Endothelial cell of umbilical vein (primary cell): ENCODE results near the gene ITGA1. TPM values are rescaled to one million over a fixed set of nuclear protein-coding genes. Genes with fewer than 3 reads are reported as not detected.
"Not testable (repeated sequence)": the region's sequence is repeated elsewhere in the genome, so short reads cannot be mapped to it uniquely, and the experiment has no call there.

Experiments
- BruUV-seq: library from RNA; stranded (reverse); fragments of 400-500 nt; replicated peaks from 2 replicates; lab custom pipeline; 2021; lab: Mats Ljungman, UMichigan
- CTCF ChIA-PET: fragments of 300-600, 350-600 bp; sonication (Branson Sonifier 250); formaldehyde crosslinking; loops from one replicate; lab custom pipeline; 2021; ENCODE audit warnings: antibody characterized with exemption, inconsistent platforms; lab: Charles Lee
- POLR2A ChIA-PET: fragments of 300-600, 350-600 bp; sonication (Branson Sonifier 250); formaldehyde crosslinking; loops from one replicate; lab custom pipeline; 2021; ENCODE audit warnings: antibody characterized with exemption, inconsistent platforms; lab: Charles Lee
- DNase-seq: peaks from one replicate; pipeline ENCODE4 v3.0.0-alpha.2; 2011; ENCODE audit warnings: low read depth, low spot score
- FAIRE-seq: peaks from 2 replicates; lab custom pipeline; 2011; peaks lifted over from hg19 to GRCh38; lab: Jason Lieb, UNC
- H2AFZ ChIP-seq: 2 replicates; pipeline ENCODE4 v1.6.0; 2012; ENCODE audit warnings: low read depth, low read length, control low read depth, inconsistent platforms
- H3K27ac ChIP-seq: 2 replicates; pipeline ENCODE4 v1.5.1; 2011; ENCODE audit warnings: low read depth, mild to moderate bottlenecking, control low read depth, low read length, moderate library complexity; ENCODE audit not compliant: insufficient read depth
- H3K27me3 ChIP-seq, 2 experiments: 2 replicates each; pipeline versions ENCODE4 v1.6.0 to v1.6.1; 2011; ENCODE audit warnings: low read length in 2 of 2, mixed read lengths in 1 of 2; ENCODE audit not compliant: control insufficient read depth in 2 of 2, insufficient read depth in 2 of 2
- H3K36me3 ChIP-seq, 2 experiments: 2 replicates in 1 of 2; 3 replicates in 1 of 2; pipeline ENCODE4 v1.5.1; 2011; ENCODE audit warnings: low read length in 2 of 2, mild to moderate bottlenecking in 1 of 2, moderate library complexity in 1 of 2; ENCODE audit not compliant: control insufficient read depth in 2 of 2, insufficient read depth in 2 of 2; ENCODE audit errors: extremely low read depth in 1 of 2
- H3K4me1 ChIP-seq: 3 replicates; pipeline ENCODE4 v1.5.1; 2011; ENCODE audit warnings: mild to moderate bottlenecking, low read length; ENCODE audit not compliant: control insufficient read depth, insufficient read depth; ENCODE audit errors: extremely low read depth
- H3K4me2 ChIP-seq: 2 replicates; pipeline ENCODE4 v1.6.1; 2011; ENCODE audit warnings: low read length, control low read depth, mixed read lengths; ENCODE audit not compliant: insufficient read depth
- H3K4me3 ChIP-seq, 3 experiments: fragments of 200-600 bp in 1 of 3; sonication (generic), shearing (Covaris generic) in 1 of 3; replicated peaks in 1 of 3; 2 replicates each; pipeline ENCODE4 v1.5.1; 2011 to 2016; ENCODE audit warnings: control low read depth in 3 of 3, low read length in 3 of 3, mild to moderate bottlenecking in 2 of 3, inconsistent platforms in 1 of 3, low read depth in 1 of 3, moderate library complexity in 1 of 3; ENCODE audit not compliant: insufficient read depth in 1 of 3
- H3K79me2 ChIP-seq: 2 replicates; pipeline ENCODE4 v1.6.0; 2012; ENCODE audit warnings: low read length, inconsistent platforms; ENCODE audit not compliant: control insufficient read depth, insufficient read depth
- H3K9ac ChIP-seq: replicated peaks from 2 replicates; pipeline ENCODE3; 2011; ENCODE audit warnings: low read length, control low read depth; ENCODE audit not compliant: insufficient read depth; ENCODE audit errors: extremely low read depth
- H3K9me1 ChIP-seq: replicated peaks from 3 replicates; pipeline ENCODE4 v1.6.0; 2011; ENCODE audit warnings: mild to moderate bottlenecking, low read length; ENCODE audit not compliant: control insufficient read depth, insufficient read depth; ENCODE audit errors: extremely low read depth
- H3K9me3 ChIP-seq: replicated peaks from 2 replicates; pipeline ENCODE4 v1.5.1; 2012; ENCODE audit warnings: low read length, inconsistent platforms; ENCODE audit not compliant: control insufficient read depth, insufficient read depth
- H4K20me1 ChIP-seq: replicated peaks from 2 replicates; pipeline ENCODE3; 2011; ENCODE audit warnings: mild to moderate bottlenecking, low read length; ENCODE audit not compliant: control insufficient read depth, insufficient read depth; ENCODE audit errors: extremely low read depth
- EZH2 ChIP-seq: IDR thresholded peaks from 2 replicates; pipeline ENCODE4 v1.6.1; 2012; ENCODE audit warnings: borderline replicate concordance, low read depth, mild to moderate bottlenecking, moderate library complexity, low read length, inconsistent platforms; ENCODE audit not compliant: severe bottlenecking
- FOS ChIP-seq: IDR thresholded peaks from 2 replicates; pipeline ENCODE4 v1.6.1; 2011; ENCODE audit warnings: mild to moderate bottlenecking, low read length, moderate library complexity, borderline replicate concordance; ENCODE audit not compliant: insufficient read depth
- GATA2 ChIP-seq: IDR thresholded peaks from 2 replicates; pipeline ENCODE4 v1.7.0; 2011; ENCODE audit warnings: low read depth, mild to moderate bottlenecking, moderate library complexity, mixed read lengths, low read length; ENCODE audit not compliant: insufficient read length, insufficient read depth
- JUN ChIP-seq: IDR thresholded peaks from 2 replicates; pipeline ENCODE4 v1.6.1; 2011; ENCODE audit warnings: borderline replicate concordance, low read depth; ENCODE audit not compliant: insufficient read length, insufficient read depth
- MAX ChIP-seq: IDR thresholded peaks from 2 replicates; pipeline ENCODE4 v1.6.1; 2011; ENCODE audit not compliant: insufficient read depth, insufficient read length
- MYC ChIP-seq: IDR thresholded peaks from one replicate; pipeline ENCODE4 v1.6.1; 2011; ENCODE audit warnings: mild to moderate bottlenecking, low read depth, low read length
- POLR2A ChIP-seq: IDR thresholded peaks from 2 replicates; pipeline ENCODE4 v1.6.1; 2012; ENCODE audit warnings: low read depth, mild to moderate bottlenecking, control low read depth, low read length
- POLR2AphosphoS5 ChIP-seq: IDR thresholded peaks from 2 replicates; pipeline ENCODE4 v1.6.1; 2012; ENCODE audit warnings: low read depth, mild to moderate bottlenecking, control low read depth, low read length, moderate library complexity; ENCODE audit not compliant: insufficient read depth
- dilution Hi-C: fragments of 300-500 bp; cut with MboI; formaldehyde crosslinking; loops from one replicate; pipeline ENCODE4 v1.15.0; 2019; ENCODE audit warnings: low sequenced_read_pairs; ENCODE audit not compliant: extremely low pct_ligation_motif_present
- intact Hi-C: fragments of 100-400 bp; cut with micrococcal nuclease; formaldehyde crosslinking; loops from one replicate; pipeline ENCODE4 v1.10.0; 2022
- polyA plus RNA-seq, 4 experiments: library from polyadenylated mRNA; depleted of rRNA in 3 of 4; stranded (reverse) in 3 of 4; unstranded in 1 of 4; fragments of >200 nt; gene quantifications; 2 replicates each; pipeline versions ENCODE4 v1.2.1 to v1.2.3, GENCODE V29; 2011 to 2012; ENCODE audit warnings: missing spikeins in 1 of 4
- total RNA-seq: library from RNA; stranded (reverse); gene quantifications from 2 replicates; pipeline ENCODE4 v1.2.3, GENCODE V29; 2021

The ITGA1 gene
- total and polyA plus RNA-seq, 2 donors (not counting 3 experiments of a cell fraction or from before 2014, with no cell fraction given): 0.65 to 1.9 TPM

- H3K27ac ChIP-seq, dilution Hi-C loops, H4K20me1 ChIP-seq, FAIRE-seq, POLR2A ChIA-PET, intact Hi-C loops, H3K9me1 ChIP-seq, H3K4me2 ChIP-seq, H2AFZ ChIP-seq, H3K27me3 ChIP-seq, H3K4me3 ChIP-seq, H3K79me2 ChIP-seq, H3K36me3 ChIP-seq, H3K9ac ChIP-seq, DNase-seq, H3K9me3 ChIP-seq, BruUV-seq: not testable (repeated sequence)
- H3K4me1 ChIP-seq: peaks cover 11% of the 10 kb centered on the region
- CTCF ChIA-PET: interaction anchor here (1.5 kb wide), 1 partner anchor 97 kb away, joined by 3 read pairs; no protein-coding TSS in a partner anchor
Measured at GRCh38 chr5:52818807-52819206, 31.1 kb downstream of the ITGA1 start.

- Histone ChIP-seq H3K4me2 (no peak overlapping the region), H3K27ac (no peak overlapping the region), H3K9me3 (no peaks in the 10 kb centered on the region), H3K79me2 (no peaks in the 10 kb centered on the region), H3K9me1 (no peaks in the 10 kb centered on the region), H3K4me1 (no peaks in the 10 kb centered on the region), H3K4me3 (no peak overlapping the region), H3K9ac (no peak overlapping the region), H3K36me3 (no peaks in the 10 kb centered on the region), H2AFZ (no peak overlapping the region), H3K27me3 (no peaks in the 10 kb centered on the region), H4K20me1 (no peaks in the 10 kb centered on the region)
- DNase-seq: no peak
- ChIA-PET CTCF (interaction anchor here (1.0 to 1.3 kb wide), 2 partner anchors 10 to 18 kb away, joined by 3 to 4 read pairs; no protein-coding TSS in a partner anchor), POLR2A (no interaction called here)
- FAIRE-seq: no peak
- dilution Hi-C loops: no loop called here
- intact Hi-C loops: no loop called here
- no TSS peak for BruUV-seq
- no peak for TF ChIP-seq JUN
- TF ChIP-seq MYC: no peak
- no peak for TF ChIP-seq GATA2
- no peak for TF ChIP-seq EZH2
- TF ChIP-seq POLR2AphosphoS5: no peak
- no peak for TF ChIP-seq POLR2A
- no peak for TF ChIP-seq MAX
- TF ChIP-seq FOS: no peak
Measured at GRCh38 chr5:52821901-52822300, 34.2 kb downstream of the ITGA1 start.
